HG02642 (cell line): Measurements from ENCODE around the gene C10orf62.

Source experiments
- ATAC-seq: cut with Tn5 transposase; IDR thresholded peaks from one replicate; pipeline ENCODE4 v1.9.1; 2021; ENCODE audit warnings: mild to moderate bottlenecking; ENCODE audit not compliant: unreplicated experiment, poor library complexity

C10orf62 gene

GRCh38 chr10:97584060-97584797 lies 5.3 kb upstream of the C10orf62 start, which contains the start of gene HOGA1:
Gene HOGA1 (plus strand): TSS chr10:97584389. CDS start chr10:97584704, 315 bp downstream.
- ATAC-seq = no peak

GRCh38 chr10:97584798-97585438 lies 4.6 kb upstream of the C10orf62 start:
- ATAC-seq = no peak

GRCh38 chr10:97585439-97585811 lies 4.1 kb upstream of the C10orf62 start:
- ATAC-seq = no peak

- no peak for ATAC-seq
These were observed 2.3 kb upstream of the C10orf62 start for GRCh38 chr10:97587183-97587582.

GRCh38 chr10:97590082-97590747 lies 694 bp downstream of the C10orf62 start:
- no peak for ATAC-seq

GRCh38 chr10:97590748-97591495 lies 1.4 kb downstream of the C10orf62 start:
- ATAC-seq = no peak

GRCh38 chr10:97593421-97593820 lies 3.9 kb downstream of the C10orf62 start:
- ATAC-seq = no peak

GRCh38 chr10:97596101-97597082 lies 6.9 kb downstream of the C10orf62 start:
- no peak for ATAC-seq

GRCh38 chr10:97597778-97598177 lies 8.3 kb downstream of the C10orf62 start:
- ATAC-seq = no peak

GRCh38 chr10:97598407-97599271 lies 9.1 kb downstream of the C10orf62 start:
- no peak for ATAC-seq

GRCh38 chr10:97599272-97599619 lies 9.7 kb downstream of the C10orf62 start:
- no peak for ATAC-seq

- no peak for ATAC-seq
These were observed 11.1 kb downstream of the C10orf62 start for GRCh38 chr10:97600616-97601015.

- no peak for ATAC-seq
These were observed 12.0 kb downstream of the C10orf62 start for GRCh38 chr10:97601268-97602215.

- ATAC-seq = no peak
These were observed 17.6 kb downstream of the C10orf62 start for GRCh38 chr10:97607095-97607636.

- ATAC-seq = no peak
These were observed 19.6 kb downstream of the C10orf62 start for GRCh38 chr10:97608991-97609561.

- no peak for ATAC-seq
These were observed 22.0 kb downstream of the C10orf62 start for GRCh38 chr10:97611473-97611872.

GRCh38 chr10:97612386-97612785 lies 22.9 kb downstream of the C10orf62 start:
- no peak for ATAC-seq
